Activated CD8-positive, alpha-beta T cell treated with anti-CD3 and anti-CD28 coated beads for 36 hours (primary cell): ENCODE results near the gene GCKR. TPM values are rescaled to one million over a fixed set of nuclear protein-coding genes. Genes with fewer than 3 reads are reported as not detected.
"Not testable (repeated sequence)": the region's sequence is repeated elsewhere in the genome, so short reads cannot be mapped to it uniquely, and the experiment has no call there.

Experiments
- ATAC-seq: fragments of 200-7000 bp; cut with Tn5 transposase; one replicate; pipeline ENCODE4 v1.10.0; 2021; ENCODE audit warnings: mild to moderate bottlenecking, moderate library complexity
- CTCF ChIA-PET: fragments of 350-600 bp; sonication (Branson Sonifier 250); formaldehyde crosslinking; loops from one replicate; lab custom pipeline; 2021; ENCODE audit warnings: antibody characterized with exemption; lab: Charles Lee
- POLR2A ChIA-PET: fragments of 350-600 bp; sonication (Branson Sonifier 250); formaldehyde crosslinking; loops from one replicate; lab custom pipeline; 2021; ENCODE audit warnings: antibody characterized with exemption; lab: Charles Lee
- DNase-seq: peaks from one replicate; pipeline ENCODE4 v3.0.0-alpha.2; 2020
- H3K27ac Mint-ChIP-seq: one replicate; pipeline ENCODE4 v1.8.0; 2021; ENCODE audit warnings: mild to moderate bottlenecking, mixed read lengths
- H3K27me3 Mint-ChIP-seq: one replicate; pipeline ENCODE4 v1.8.0; 2021; ENCODE audit warnings: mixed read lengths
- H3K36me3 Mint-ChIP-seq: one replicate; pipeline ENCODE4 v1.8.0; 2021; ENCODE audit warnings: low read depth, mixed read lengths
- H3K4me1 Mint-ChIP-seq: one replicate; pipeline ENCODE4 v1.8.0; 2021; ENCODE audit warnings: low read depth, mixed read lengths
- H3K4me3 Mint-ChIP-seq: one replicate; pipeline ENCODE4 v1.8.0; 2021; ENCODE audit warnings: mild to moderate bottlenecking, moderate library complexity, mixed read lengths
- H3K9me3 Mint-ChIP-seq: one replicate; pipeline ENCODE4 v1.8.0; 2021; ENCODE audit warnings: mixed read lengths
- intact Hi-C: fragments of 100-400 bp; cut with micrococcal nuclease; formaldehyde crosslinking; loops from one replicate; pipeline ENCODE4 v1.10.0; 2022
- total RNA-seq, 2 experiments: library from RNA; stranded (reverse); gene quantifications; one replicate each; pipeline ENCODE4 v1.2.3, GENCODE V29; 2021
- TF ChIP-seq, protein P1 (sequence below): fragments of 200-600 bp; IDR thresholded peaks from one replicate; pipeline ENCODE4 v1.8.0; 2022; ENCODE audit warnings: antibody characterized with exemption, mild to moderate bottlenecking

Gene GCKR
- total RNA-seq, 2 experiments from 2014 or later = not detected

- TF ChIP-seq, protein P1, sequence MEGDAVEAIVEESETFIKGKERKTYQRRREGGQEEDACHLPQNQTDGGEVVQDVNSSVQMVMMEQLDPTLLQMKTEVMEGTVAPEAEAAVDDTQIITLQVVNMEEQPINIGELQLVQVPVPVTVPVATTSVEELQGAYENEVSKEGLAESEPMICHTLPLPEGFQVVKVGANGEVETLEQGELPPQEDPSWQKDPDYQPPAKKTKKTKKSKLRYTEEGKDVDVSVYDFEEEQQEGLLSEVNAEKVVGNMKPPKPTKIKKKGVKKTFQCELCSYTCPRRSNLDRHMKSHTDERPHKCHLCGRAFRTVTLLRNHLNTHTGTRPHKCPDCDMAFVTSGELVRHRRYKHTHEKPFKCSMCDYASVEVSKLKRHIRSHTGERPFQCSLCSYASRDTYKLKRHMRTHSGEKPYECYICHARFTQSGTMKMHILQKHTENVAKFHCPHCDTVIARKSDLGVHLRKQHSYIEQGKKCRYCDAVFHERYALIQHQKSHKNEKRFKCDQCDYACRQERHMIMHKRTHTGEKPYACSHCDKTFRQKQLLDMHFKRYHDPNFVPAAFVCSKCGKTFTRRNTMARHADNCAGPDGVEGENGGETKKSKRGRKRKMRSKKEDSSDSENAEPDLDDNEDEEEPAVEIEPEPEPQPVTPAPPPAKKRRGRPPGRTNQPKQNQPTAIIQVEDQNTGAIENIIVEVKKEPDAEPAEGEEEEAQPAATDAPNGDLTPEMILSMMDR = no peak
- CTCF ChIA-PET = no interaction called here
- DNase-seq (no peak), ATAC-seq (no peak)
- H3K4me3 Mint-ChIP-seq = no peak overlapping the region
- intact Hi-C loops = no loop called here
- POLR2A ChIA-PET = no interaction called here
- no peaks in the 10 kb centered on the region for H3K4me1 Mint-ChIP-seq
- H3K9me3 Mint-ChIP-seq = no peaks in the 10 kb centered on the region
- H3K36me3 Mint-ChIP-seq = no peaks in the 10 kb centered on the region
- H3K27ac Mint-ChIP-seq = no peak overlapping the region
- H3K27me3 Mint-ChIP-seq = no peaks in the 10 kb centered on the region
Measured at GRCh38 chr2:27551514-27551913, 54.9 kb downstream of the GCKR start.

- Mint-ChIP-seq H3K4me1 (no peaks in the 10 kb centered on the region), H3K27me3 (no peaks in the 10 kb centered on the region), H3K27ac (no peak overlapping the region), H3K4me3 (no peak overlapping the region), H3K36me3 (no peaks in the 10 kb centered on the region), H3K9me3 (no peaks in the 10 kb centered on the region)
- TF ChIP-seq, protein P1 = no peak
- DNase-seq (no peak), ATAC-seq (no peak)
- ChIA-PET POLR2A (no interaction called here), CTCF (no interaction called here)
- intact Hi-C loops = no loop called here
Measured at GRCh38 chr2:27552941-27553340, 56.3 kb downstream of the GCKR start.

DNA sequence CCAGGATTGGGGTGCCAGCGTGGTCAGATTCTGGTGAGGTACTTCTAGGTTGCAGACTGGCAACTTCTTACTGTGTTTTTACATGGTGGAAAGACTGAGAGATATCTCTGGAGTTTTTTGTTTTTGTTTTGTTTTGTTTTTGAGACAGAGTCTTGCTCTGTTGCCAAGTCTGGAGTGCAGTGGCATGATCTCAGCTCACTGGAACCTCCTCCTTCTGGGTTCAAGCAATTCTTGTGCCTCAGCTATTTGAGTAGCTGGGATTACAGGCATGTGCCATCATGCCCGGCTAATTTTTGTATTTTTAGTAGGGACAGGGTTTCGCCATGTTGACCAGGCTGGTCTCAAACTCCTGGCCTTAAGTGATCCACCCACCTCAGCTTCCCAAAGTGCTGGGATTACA lies 57.8 kb downstream of the GCKR start:
- H3K36me3 Mint-ChIP-seq, H3K27me3 Mint-ChIP-seq, H3K4me1 Mint-ChIP-seq, DNase-seq, H3K9me3 Mint-ChIP-seq, intact Hi-C loops, POLR2A ChIA-PET, H3K4me3 Mint-ChIP-seq, ATAC-seq, CTCF ChIA-PET, H3K27ac Mint-ChIP-seq: not testable (repeated sequence)

- no peaks in the 10 kb centered on the region for H3K4me1 Mint-ChIP-seq
- DNase-seq = no peak
- H3K9me3 Mint-ChIP-seq = no peaks in the 10 kb centered on the region
- ChIA-PET CTCF (no interaction called here), POLR2A (no interaction called here)
- H3K36me3 Mint-ChIP-seq = no peaks in the 10 kb centered on the region
- H3K27me3 Mint-ChIP-seq = peaks cover 3% of the 10 kb centered on the region
- TF ChIP-seq, protein P1 = no peak
- H3K4me3 Mint-ChIP-seq = no peak overlapping the region
- no peak overlapping the region for H3K27ac Mint-ChIP-seq
- intact Hi-C loops = no loop called here
- ATAC-seq = no peak
Measured at GRCh38 chr2:27559228-27559627, 62.6 kb downstream of the GCKR start.

DNA sequence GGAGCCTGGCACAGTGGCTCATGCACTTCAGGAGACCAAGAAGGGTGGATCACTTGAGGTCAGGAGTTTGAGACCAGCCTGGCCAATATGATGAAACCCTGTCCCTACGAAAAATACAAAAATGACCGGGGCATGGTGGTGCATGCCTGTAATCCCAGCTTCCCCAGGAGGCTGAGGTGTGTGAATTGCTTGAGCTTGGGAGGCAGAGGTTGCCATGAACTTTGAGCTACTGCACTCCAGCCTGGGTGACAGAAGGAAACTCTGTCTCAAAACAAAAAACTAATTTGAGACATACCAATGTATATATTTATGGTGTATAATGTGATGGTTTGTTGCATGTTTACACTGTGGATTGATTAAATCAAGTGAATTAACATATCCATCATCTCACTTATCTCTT lies 64.4 kb downstream of the GCKR start:
- TF ChIP-seq, protein P1 = no peak
- H3K27ac Mint-ChIP-seq = no peak overlapping the region
- intact Hi-C loops = no loop called here
- no peaks in the 10 kb centered on the region for H3K36me3 Mint-ChIP-seq
- H3K4me3 Mint-ChIP-seq = no peak overlapping the region
- ATAC-seq (no peak), DNase-seq (no peak)
- ChIA-PET POLR2A (no interaction called here), CTCF (interaction anchor here (1.0 kb wide), 1 partner anchor 10 kb away, joined by 3 read pairs; no protein-coding TSS in a partner anchor)
- H3K27me3 Mint-ChIP-seq = peaks cover 9% of the 10 kb centered on the region
- no peaks in the 10 kb centered on the region for H3K9me3 Mint-ChIP-seq
- no peaks in the 10 kb centered on the region for H3K4me1 Mint-ChIP-seq

DNA sequence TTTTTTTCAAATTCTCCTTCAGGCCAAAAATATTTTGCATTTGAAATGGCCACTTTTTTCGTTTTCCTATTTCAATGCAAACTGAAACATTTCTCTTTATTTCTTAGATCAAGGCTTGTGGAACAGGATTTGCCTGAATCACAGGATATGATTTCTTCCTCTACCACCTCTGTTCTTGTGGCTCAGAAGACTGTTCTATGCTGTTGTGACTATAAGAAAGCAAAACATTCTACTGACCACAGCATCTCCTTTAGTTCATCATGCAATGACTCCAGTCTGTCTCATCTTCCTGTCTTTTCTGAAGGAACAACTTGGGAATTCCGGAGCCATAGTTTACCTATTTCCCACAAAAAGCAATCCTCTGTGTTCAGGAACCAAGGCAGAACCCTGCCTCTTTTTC lies 70.0 kb downstream of the GCKR start:
- Mint-ChIP-seq H3K36me3 (no peaks in the 10 kb centered on the region), H3K27me3 (peaks cover 28% of the 10 kb centered on the region), H3K27ac (no peak overlapping the region), H3K9me3 (no peaks in the 10 kb centered on the region), H3K4me3 (no peak overlapping the region), H3K4me1 (no peaks in the 10 kb centered on the region)
- DNase-seq (no peak), ATAC-seq (no peak)
- TF ChIP-seq, protein P1 = no peak
- POLR2A ChIA-PET = no interaction called here
- intact Hi-C loops = no loop called here
- CTCF ChIA-PET = no interaction called here
